OCI-LY3 (cell line): ENCODE results near the gene KDM1B.
"Not testable (repeated sequence)": the region's sequence is repeated elsewhere in the genome, so short reads cannot be mapped to it uniquely, and the experiment has no call there.

Experiments
- H2AFZ ChIP-seq: fragments of 200-600, 300-600 bp; shearing (Covaris generic); 2 replicates; pipeline ENCODE4 v1.6.0; 2014; ENCODE audit warnings: antibody characterized with exemption, low read depth, low read length
- H3K27ac ChIP-seq: fragments of 200-600, 300-600 bp; sonication (generic); 2 replicates; pipeline ENCODE4 v1.5.1; 2014; ENCODE audit warnings: mild to moderate bottlenecking, low read length, moderate library complexity, mixed read lengths
- H3K27me3 ChIP-seq: fragments of 200-600, 300-600 bp; sonication (generic); 2 replicates; pipeline ENCODE4 v1.6.1; 2014; ENCODE audit warnings: low read depth, low read length, mixed read lengths
- H3K36me3 ChIP-seq: fragments of 200-600, 300-600 bp; sonication (generic); replicated peaks from 2 replicates; pipeline ENCODE3; 2014; ENCODE audit warnings: low read depth, low read length, mixed read lengths
- H3K4me1 ChIP-seq: fragments of 300-600, 200-600 bp; sonication (generic); 2 replicates; pipeline ENCODE4 v1.6.1; 2014; ENCODE audit warnings: low read length, mixed read lengths
- H3K4me2 ChIP-seq: fragments of 200-600, 300-600 bp; sonication (generic); 2 replicates; pipeline ENCODE4 v1.6.1; 2014; ENCODE audit warnings: low read length, mixed read lengths
- H3K4me3 ChIP-seq: fragments of 300-600, 200-600 bp; sonication (generic); 2 replicates; pipeline ENCODE4 v1.5.1; 2014; ENCODE audit warnings: antibody characterized with exemption, mild to moderate bottlenecking, low read length, moderate library complexity
- H3K79me2 ChIP-seq: fragments of 300-600, 200-600 bp; shearing (Covaris generic); 2 replicates; pipeline ENCODE4 v1.6.1; 2014; ENCODE audit warnings: mild to moderate bottlenecking, low read length, mixed read lengths
- H3K9ac ChIP-seq: fragments of 300-600, 200-600 bp; shearing (Covaris generic); 2 replicates; pipeline ENCODE4 v1.6.0; 2014; ENCODE audit warnings: mild to moderate bottlenecking, low read length, moderate library complexity
- H3K9me3 ChIP-seq: fragments of 200-600, 300-600 bp; shearing (Covaris generic); 2 replicates; pipeline ENCODE4 v1.6.1; 2014; ENCODE audit warnings: low read length, mixed read lengths; ENCODE audit not compliant: insufficient read depth
- H4K20me1 ChIP-seq: fragments of 200-600, 300-600 bp; sonication (generic); 2 replicates; pipeline ENCODE4 v1.6.1; 2016; ENCODE audit warnings: low read length, mixed read lengths; ENCODE audit not compliant: insufficient read depth
- EZH2phosphoT487 ChIP-seq: fragments of 200-600 bp; shearing (Covaris generic); IDR thresholded peaks from 2 replicates; pipeline ENCODE4 v1.6.1; 2018; ENCODE audit warnings: antibody characterized with exemption, mixed run types, low read depth
- TF ChIP-seq, protein P1 (sequence below): fragments of 200-600, 300-600 bp; sonication (generic); IDR thresholded peaks from 2 replicates; pipeline ENCODE4 v1.5.1; 2014; ENCODE audit warnings: antibody characterized with exemption, low read length, low read depth

The KDM1B gene

DNA sequence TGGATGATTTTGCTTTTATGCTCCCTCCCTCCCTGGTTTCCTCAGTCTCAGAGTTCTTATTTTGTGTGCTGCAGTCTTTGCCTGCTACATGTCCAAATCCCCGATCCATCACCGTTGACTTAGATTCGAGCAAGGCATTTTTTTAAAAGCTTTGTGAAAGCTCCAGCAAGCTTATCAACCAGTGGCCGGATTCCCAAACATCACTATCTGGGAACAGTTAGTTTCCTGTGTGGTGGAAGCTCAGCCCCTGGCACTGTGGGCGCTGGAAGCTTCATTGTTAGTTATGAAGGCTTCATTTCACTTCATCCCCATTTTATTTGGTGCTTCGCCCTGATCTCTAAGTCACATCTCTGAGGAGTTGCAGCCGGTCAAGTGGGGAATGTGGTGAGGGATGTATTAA lies 64.4 kb downstream of the KDM1B start:
- Histone ChIP-seq H3K4me1 (peaks cover 9% of the 10 kb centered on the region), H3K27me3 (no peaks in the 10 kb centered on the region), H3K9ac (no peak overlapping the region), H3K79me2 (no peaks in the 10 kb centered on the region; the same call in 1 of the 2 replicates), H2AFZ (no peak overlapping the region), H3K36me3 (peaks cover 29% of the 10 kb centered on the region), H3K27ac (no peak overlapping the region), H4K20me1 (no peaks in the 10 kb centered on the region; the same call in 1 of the 2 replicates), H3K4me2 (no peak overlapping the region), H3K4me3 (no peak overlapping the region), H3K9me3 (no peaks in the 10 kb centered on the region)
- TF ChIP-seq, protein P1, sequence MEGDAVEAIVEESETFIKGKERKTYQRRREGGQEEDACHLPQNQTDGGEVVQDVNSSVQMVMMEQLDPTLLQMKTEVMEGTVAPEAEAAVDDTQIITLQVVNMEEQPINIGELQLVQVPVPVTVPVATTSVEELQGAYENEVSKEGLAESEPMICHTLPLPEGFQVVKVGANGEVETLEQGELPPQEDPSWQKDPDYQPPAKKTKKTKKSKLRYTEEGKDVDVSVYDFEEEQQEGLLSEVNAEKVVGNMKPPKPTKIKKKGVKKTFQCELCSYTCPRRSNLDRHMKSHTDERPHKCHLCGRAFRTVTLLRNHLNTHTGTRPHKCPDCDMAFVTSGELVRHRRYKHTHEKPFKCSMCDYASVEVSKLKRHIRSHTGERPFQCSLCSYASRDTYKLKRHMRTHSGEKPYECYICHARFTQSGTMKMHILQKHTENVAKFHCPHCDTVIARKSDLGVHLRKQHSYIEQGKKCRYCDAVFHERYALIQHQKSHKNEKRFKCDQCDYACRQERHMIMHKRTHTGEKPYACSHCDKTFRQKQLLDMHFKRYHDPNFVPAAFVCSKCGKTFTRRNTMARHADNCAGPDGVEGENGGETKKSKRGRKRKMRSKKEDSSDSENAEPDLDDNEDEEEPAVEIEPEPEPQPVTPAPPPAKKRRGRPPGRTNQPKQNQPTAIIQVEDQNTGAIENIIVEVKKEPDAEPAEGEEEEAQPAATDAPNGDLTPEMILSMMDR = no peak
- TF ChIP-seq EZH2phosphoT487 = no peak

DNA sequence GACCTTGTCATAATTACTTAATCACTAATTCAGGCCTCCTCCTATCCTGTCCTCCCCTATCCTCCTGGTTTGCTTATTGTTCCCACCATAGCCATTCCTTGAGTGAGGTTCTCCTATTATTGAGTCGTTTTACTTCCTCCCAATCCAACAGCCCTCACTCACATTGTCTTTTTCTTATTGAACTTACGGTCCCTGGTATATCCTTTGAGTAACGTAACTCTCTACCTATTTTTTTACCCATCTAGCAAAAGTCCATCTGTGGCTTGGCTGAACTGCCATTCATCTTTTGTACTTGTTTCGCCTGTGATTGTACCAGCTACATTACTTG lies 66.0 kb downstream of the KDM1B start:
- Histone ChIP-seq H2AFZ (no peak overlapping the region), H3K4me2 (no peak overlapping the region), H4K20me1 (peaks cover 3% of the 10 kb centered on the region), H3K27ac (no peak overlapping the region), H3K27me3 (no peaks in the 10 kb centered on the region), H3K4me3 (no peak overlapping the region), H3K36me3 (peaks cover 43% of the 10 kb centered on the region), H3K9me3 (no peaks in the 10 kb centered on the region), H3K4me1 (no peaks in the 10 kb centered on the region), H3K9ac (no peak overlapping the region), H3K79me2 (peaks cover 5% of the 10 kb centered on the region; the same call in 1 of the 2 replicates)
- TF ChIP-seq EZH2phosphoT487 = no peak
- TF ChIP-seq, protein P1 = no peak

DNA sequence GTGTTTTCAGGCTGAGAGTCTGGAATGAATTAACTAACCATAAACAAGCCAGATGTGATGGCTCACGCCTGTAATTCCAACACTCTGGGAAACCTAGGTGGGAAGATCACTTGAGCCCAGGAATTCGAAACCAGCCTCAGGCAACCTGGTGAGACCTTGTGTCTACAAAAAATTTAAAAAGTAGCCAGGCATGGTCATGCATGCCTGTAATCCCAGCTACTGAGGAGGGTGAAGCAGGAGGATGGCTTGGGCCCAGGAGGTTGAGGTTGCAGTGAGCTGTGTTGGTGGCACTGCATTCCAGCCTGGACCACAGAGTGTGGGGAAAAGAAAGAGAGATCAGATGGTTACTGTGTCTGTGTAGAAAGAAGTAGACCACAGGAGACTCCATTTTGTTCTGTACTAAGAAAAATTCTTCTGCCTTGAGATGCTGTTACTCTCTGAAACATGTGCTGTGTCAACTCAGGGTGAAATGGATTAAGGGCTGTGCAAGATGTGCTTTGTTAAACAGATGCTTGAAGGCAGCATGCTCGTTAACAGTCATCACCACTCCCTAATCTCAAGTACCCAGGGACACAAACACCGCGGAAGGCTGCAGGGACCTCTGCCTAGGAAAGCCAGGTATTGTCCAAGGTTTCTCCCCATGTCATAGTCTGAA lies 71.4 kb downstream of the KDM1B start:
- Histone ChIP-seq H3K36me3 (peaks cover 44% of the 10 kb centered on the region), H3K79me2 (peaks cover 46% of the 10 kb centered on the region), H4K20me1 (peaks cover 25% of the 10 kb centered on the region)
- not testable (repeated sequence) for H3K4me1 ChIP-seq, H3K4me3 ChIP-seq, H3K27ac ChIP-seq, H3K27me3 ChIP-seq, H2AFZ ChIP-seq, H3K4me2 ChIP-seq, H3K9ac ChIP-seq, H3K9me3 ChIP-seq

DNA sequence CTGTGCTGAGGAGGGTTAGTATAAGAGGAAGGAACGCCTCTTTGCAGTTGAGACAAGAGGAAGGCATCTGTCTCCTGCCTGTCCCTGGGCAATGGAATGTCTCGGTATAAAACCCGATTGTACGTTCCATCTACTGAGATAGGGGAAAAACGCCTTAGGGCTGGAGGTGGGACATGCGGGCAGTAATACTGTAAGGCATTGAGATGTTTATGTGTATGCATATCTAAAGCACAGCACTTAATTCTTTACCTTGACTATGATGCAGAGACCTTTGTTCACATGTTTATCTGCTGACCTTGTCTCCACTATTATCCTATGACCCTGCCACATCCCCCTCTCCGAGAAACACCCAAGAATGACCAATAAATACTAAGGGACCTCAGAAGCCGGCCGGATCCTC lies 71.9 kb downstream of the KDM1B start:
- H3K27ac ChIP-seq, H3K4me3 ChIP-seq, H3K4me1 ChIP-seq, H3K4me2 ChIP-seq, H3K9ac ChIP-seq, H3K9me3 ChIP-seq, H2AFZ ChIP-seq, H3K27me3 ChIP-seq: not testable (repeated sequence)
- H4K20me1 ChIP-seq = peaks cover 30% of the 10 kb centered on the region
- H3K36me3 ChIP-seq = peaks cover 38% of the 10 kb centered on the region
- H3K79me2 ChIP-seq = peaks cover 52% of the 10 kb centered on the region

DNA sequence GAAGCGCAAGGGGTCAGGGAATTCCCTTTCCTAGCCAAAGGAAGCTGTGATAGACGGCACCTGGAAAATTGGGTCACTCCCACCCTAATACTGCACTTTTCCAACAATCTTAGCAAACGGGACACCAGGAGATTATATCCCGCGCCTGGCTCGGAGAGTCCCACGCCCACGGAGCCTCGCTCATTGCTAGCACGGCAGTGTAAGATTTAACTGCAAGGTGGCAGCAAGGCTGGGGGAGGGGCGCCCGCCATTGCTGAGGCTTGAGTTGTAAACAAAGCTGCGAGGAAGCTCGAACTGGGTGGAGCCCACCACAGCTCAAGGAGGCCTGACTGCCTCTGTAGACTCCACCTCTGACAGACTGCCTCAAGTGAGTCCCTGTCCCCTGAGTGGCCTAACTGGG lies 73.4 kb downstream of the KDM1B start:
- not testable (repeated sequence) for H3K4me2 ChIP-seq, H3K27me3 ChIP-seq, H3K4me1 ChIP-seq, H3K4me3 ChIP-seq, H2AFZ ChIP-seq, H3K27ac ChIP-seq, H3K9me3 ChIP-seq, H3K9ac ChIP-seq
- Histone ChIP-seq H3K79me2 (peaks cover 64% of the 10 kb centered on the region), H3K36me3 (peaks cover 26% of the 10 kb centered on the region), H4K20me1 (peaks cover 34% of the 10 kb centered on the region)

DNA sequence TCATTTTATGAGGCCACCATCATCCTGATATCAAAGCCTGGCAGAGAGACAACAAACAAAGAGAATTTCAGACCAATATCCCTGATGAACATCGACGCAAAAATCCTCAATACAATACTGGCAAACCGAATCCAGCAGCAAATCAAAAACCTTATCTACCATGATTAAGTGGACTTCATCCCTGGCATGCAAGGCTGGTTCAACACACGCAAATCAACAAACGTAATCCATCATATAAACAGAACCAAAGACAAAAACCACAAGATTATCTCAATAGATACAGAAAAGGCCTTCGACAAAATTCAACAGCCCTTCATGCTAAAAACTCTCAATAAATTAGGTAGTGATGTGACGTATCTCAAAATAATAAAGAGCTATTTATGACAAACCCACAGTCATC lies 76.6 kb downstream of the KDM1B start:
- not testable (repeated sequence) for H3K9me3 ChIP-seq, H3K27ac ChIP-seq, H3K4me1 ChIP-seq, H3K9ac ChIP-seq, H3K4me3 ChIP-seq, H3K4me2 ChIP-seq, H3K27me3 ChIP-seq, H2AFZ ChIP-seq
- H3K36me3 ChIP-seq = peaks cover 30% of the 10 kb centered on the region
- H3K79me2 ChIP-seq = peaks cover 82% of the 10 kb centered on the region
- H4K20me1 ChIP-seq = peaks cover 39% of the 10 kb centered on the region

DNA sequence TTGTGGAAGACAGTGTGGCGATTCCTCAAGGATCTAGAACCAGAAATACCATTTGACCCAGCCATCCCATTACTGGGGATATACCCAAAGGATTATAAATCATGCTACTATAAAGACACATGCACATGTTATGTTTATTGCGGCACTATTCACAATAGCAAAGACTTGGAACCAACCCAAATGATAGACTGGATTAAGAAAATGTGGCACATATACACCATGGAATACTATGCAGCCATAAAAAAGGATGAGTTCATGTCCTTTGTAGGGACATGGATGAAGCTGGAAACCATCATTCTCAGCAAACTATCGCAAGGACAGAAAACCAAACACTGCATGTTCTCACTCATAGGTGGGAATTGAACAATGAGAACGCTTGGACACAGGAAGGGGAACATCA lies 78.5 kb downstream of the KDM1B start:
- not testable (repeated sequence) for H3K27me3 ChIP-seq, H3K4me2 ChIP-seq, H3K4me1 ChIP-seq, H3K9ac ChIP-seq, H3K4me3 ChIP-seq, H3K9me3 ChIP-seq, H3K27ac ChIP-seq, H2AFZ ChIP-seq
- peaks cover 83% of the 10 kb centered on the region for H3K79me2 ChIP-seq
- H3K36me3 ChIP-seq = peaks cover 31% of the 10 kb centered on the region
- H4K20me1 ChIP-seq = peaks cover 26% of the 10 kb centered on the region
